ENCODE results near the gene TMCC1. TPM values are rescaled to one million over a fixed set of nuclear protein-coding genes. Genes with fewer than 3 reads are reported as not detected.

The TMCC1 gene
- total RNA-seq, 1 donor from 2014 or later: 16.7 TPM

DNA sequence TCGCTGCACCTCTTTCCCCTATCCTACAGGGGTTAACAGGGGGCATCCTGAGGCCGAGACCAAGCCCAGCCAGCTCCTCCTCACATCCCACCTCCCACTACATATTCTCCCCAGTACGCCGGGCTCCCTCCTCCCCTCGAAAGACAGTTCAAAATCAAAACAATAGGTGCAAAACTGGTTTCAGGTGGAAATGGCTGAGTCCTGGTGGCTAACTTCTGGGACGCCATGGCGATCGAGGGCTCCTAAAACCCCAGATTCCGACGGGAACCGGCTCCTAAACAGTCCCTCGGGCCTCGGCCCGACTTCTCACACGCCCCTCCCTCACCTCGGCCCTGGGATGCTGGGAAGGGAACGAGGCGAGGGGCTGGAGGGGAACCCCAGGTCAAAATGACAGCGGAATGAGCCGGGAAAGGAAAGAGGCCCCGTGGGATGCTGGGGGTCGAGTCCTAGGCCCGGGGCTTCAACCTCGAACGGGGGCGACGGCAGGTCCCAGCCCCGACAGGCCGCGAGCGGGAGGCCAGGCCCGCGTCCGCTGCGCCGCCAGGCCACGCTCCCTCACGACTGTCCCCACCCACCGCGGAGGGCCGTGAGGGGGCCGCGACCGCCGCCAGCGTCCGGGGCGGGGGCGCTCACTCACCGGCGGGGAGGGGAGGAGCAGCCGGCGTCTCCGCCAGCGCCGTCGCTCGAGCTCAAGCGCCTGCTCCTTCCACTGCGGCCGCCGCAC is 492 bp downstream of the TMCC1 start:
- peaks cover 52% of the 10 kb centered on the region for H3K4me1 ChIP-seq
- intact Hi-C loops (cut with DNase I): no loop called here

DNA sequence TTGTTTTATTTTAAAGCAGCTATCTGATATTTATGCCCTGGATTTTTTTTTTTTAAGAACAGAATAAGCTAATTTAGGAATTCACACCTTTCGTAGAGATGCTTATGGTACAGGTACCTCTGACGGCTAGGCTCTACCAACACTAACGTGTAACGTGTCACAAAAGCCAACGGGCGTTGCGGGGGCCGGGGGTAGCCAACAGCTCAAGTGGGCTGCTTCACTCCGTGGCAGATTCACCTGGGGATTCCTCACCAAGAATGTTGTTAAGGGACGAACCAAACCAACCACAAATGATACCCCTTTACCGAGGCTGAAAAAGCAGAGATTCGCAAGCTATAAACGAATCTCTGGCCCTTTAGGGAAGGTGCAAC is 1.0 kb downstream of the TMCC1 start:
- H3K27ac ChIP-seq: peak overlapping the region; percentile 96
- intact Hi-C loops (cut with DNase I): no loop called here
- TF ChIP-seq, protein P1, sequence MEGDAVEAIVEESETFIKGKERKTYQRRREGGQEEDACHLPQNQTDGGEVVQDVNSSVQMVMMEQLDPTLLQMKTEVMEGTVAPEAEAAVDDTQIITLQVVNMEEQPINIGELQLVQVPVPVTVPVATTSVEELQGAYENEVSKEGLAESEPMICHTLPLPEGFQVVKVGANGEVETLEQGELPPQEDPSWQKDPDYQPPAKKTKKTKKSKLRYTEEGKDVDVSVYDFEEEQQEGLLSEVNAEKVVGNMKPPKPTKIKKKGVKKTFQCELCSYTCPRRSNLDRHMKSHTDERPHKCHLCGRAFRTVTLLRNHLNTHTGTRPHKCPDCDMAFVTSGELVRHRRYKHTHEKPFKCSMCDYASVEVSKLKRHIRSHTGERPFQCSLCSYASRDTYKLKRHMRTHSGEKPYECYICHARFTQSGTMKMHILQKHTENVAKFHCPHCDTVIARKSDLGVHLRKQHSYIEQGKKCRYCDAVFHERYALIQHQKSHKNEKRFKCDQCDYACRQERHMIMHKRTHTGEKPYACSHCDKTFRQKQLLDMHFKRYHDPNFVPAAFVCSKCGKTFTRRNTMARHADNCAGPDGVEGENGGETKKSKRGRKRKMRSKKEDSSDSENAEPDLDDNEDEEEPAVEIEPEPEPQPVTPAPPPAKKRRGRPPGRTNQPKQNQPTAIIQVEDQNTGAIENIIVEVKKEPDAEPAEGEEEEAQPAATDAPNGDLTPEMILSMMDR (IDR thresholded peaks at IDR 0.05): no peak
- TF ChIP-seq POLR2A (IDR thresholded peaks at IDR 0.05) (no peak), POLR2AphosphoS5 (IDR thresholded peaks at IDR 0.05; ENCODE audit: insufficient read depth in 1 of 2, low read depth in 1 of 2) (no peak)

More for the DNA sequence above, 492 bp downstream of the TMCC1 start:
- TF ChIP-seq, protein P1 (IDR thresholded peaks at IDR 0.05): no peak
- TF ChIP-seq POLR2AphosphoS5 (IDR thresholded peaks at IDR 0.05; ENCODE audit: insufficient read depth in 1 of 2, low read depth in 1 of 2) (peak in 1 of 2 donors; percentile 52), POLR2A (IDR thresholded peaks at IDR 0.05) (peak in 1 of 2 donors; percentile 34)
- H3K27me3 ChIP-seq: no peaks in the 10 kb centered on the region
- no peak for DNase-seq (ENCODE audit: extremely low spot score in 2 of 2)
- H3K36me3 ChIP-seq: no peaks in the 10 kb centered on the region
- H3K27ac ChIP-seq: peak overlapping the region; percentile 96
- no peaks in the 10 kb centered on the region for H3K9me3 ChIP-seq
- H3K4me3 ChIP-seq: peak overlapping the region; percentile 94 to 98

DNA sequence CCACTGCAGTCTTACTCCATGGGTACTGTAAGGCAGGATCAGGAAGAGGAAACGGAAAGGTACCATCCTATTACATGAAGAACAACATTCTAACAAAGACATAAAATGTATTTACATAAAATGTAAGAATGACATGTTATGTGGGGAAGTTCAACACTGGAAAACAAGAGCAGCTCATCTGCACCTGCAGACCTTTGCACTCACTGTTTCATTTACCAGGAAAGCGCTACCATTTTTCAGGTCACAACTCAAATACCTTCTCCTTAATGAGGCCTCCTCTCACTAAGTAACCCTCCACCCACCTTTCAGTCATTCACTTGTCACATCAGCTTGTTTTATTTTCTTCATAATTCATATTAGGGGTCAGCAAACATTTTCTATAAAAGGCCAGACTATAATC is 2.6 kb downstream of the TMCC1 start:
- H3K36me3 ChIP-seq: no peaks in the 10 kb centered on the region
- intact Hi-C loops (cut with DNase I): no loop called here
- H3K27ac ChIP-seq: no peak overlapping the region
- H3K4me1 ChIP-seq: peaks cover 52% of the 10 kb centered on the region
- H3K27me3 ChIP-seq: no peaks in the 10 kb centered on the region
- no peak for DNase-seq (ENCODE audit: extremely low spot score in 2 of 2)
- H3K9me3 ChIP-seq: no peaks in the 10 kb centered on the region
- no peak overlapping the region for H3K4me3 ChIP-seq
- no peak for TF ChIP-seq POLR2AphosphoS5 (IDR thresholded peaks at IDR 0.05; ENCODE audit: insufficient read depth in 1 of 2, low read depth in 1 of 2)
- TF ChIP-seq, protein P1 (IDR thresholded peaks at IDR 0.05): no peak
- no peak for TF ChIP-seq POLR2A (IDR thresholded peaks at IDR 0.05)

More for the DNA sequence above, 1.0 kb downstream of the TMCC1 start:
- Histone ChIP-seq H3K4me1 (peaks cover 52% of the 10 kb centered on the region), H3K4me3 (peak overlapping the region; percentile 94 to 98), H3K9me3 (no peaks in the 10 kb centered on the region), H3K36me3 (no peaks in the 10 kb centered on the region), H3K27me3 (no peaks in the 10 kb centered on the region)
- no peak for DNase-seq (ENCODE audit: extremely low spot score in 2 of 2)

DNA sequence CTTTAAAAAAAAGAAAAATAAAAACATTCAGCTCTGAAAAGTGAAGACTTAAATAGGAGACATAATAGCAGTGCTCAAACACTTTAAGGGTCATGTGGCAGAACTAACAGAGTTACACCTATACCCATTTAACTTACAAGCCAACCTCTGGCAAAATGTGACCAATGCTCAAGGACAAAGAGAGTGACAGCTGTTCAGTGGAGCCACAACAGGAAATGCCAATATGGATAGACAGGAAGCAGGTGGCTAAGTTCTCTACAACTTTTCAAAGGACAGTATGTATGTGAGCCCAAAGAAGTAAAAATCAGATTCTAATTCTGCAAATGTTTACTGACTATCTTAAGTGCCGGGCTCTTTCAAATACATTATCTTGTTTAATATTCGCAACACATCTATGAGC is 3.4 kb downstream of the TMCC1 start:
- DNase-seq (ENCODE audit: extremely low spot score in 2 of 2): no peak
- Histone ChIP-seq H3K27ac (no peak overlapping the region), H3K4me3 (no peak overlapping the region), H3K36me3 (no peaks in the 10 kb centered on the region), H3K9me3 (no peaks in the 10 kb centered on the region), H3K27me3 (no peaks in the 10 kb centered on the region), H3K4me1 (peaks cover 52% of the 10 kb centered on the region)
- TF ChIP-seq POLR2A (IDR thresholded peaks at IDR 0.05) (no peak), POLR2AphosphoS5 (IDR thresholded peaks at IDR 0.05; ENCODE audit: insufficient read depth in 1 of 2, low read depth in 1 of 2) (no peak)
- TF ChIP-seq, protein P1 (IDR thresholded peaks at IDR 0.05): no peak
- intact Hi-C loops (cut with DNase I): no loop called here

DNA sequence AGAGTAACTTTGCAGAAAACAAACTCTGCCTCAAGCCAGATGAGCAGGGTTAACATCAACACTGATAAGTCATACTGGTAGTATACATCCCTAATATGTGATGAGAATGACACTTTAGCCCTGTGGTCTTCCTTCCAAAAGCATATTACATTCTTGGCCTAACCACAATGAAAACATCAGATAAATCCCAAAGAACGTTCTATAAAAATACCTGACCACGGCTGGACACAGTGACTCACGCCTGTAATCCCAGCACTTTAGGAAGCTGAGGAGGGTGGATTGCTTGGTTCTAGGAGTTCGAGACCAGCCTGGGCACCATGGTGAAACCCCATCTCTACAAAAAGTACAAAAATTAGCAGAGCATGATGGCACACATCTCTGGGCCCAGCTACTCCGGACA is 4.7 kb downstream of the TMCC1 start:
- no peak overlapping the region for H3K27ac ChIP-seq
- H3K36me3 ChIP-seq: no peaks in the 10 kb centered on the region
- H3K4me1 ChIP-seq: peaks cover 39% of the 10 kb centered on the region
- H3K4me3 ChIP-seq: no peak overlapping the region
- H3K27me3 ChIP-seq: no peaks in the 10 kb centered on the region
- intact Hi-C loops (cut with DNase I): no loop called here
- H3K9me3 ChIP-seq: no peaks in the 10 kb centered on the region
- no peak for DNase-seq (ENCODE audit: extremely low spot score in 2 of 2)
- no peak for TF ChIP-seq POLR2AphosphoS5 (IDR thresholded peaks at IDR 0.05; ENCODE audit: insufficient read depth in 1 of 2, low read depth in 1 of 2)
- TF ChIP-seq, protein P1 (IDR thresholded peaks at IDR 0.05): no peak
- TF ChIP-seq POLR2A (IDR thresholded peaks at IDR 0.05): no peak
